NCI-H524 (cell line): ENCODE data around the gene PARD3B.
A peak's percentile ranks its signal among the peaks of the same experiment; 100 is the strongest.

Experiments
- DNase-seq, 2 experiments: peaks; one replicate each; lab custom pipeline; 2025; lab: John Stamatoyannopoulos, UW

PARD3B gene

DNA sequence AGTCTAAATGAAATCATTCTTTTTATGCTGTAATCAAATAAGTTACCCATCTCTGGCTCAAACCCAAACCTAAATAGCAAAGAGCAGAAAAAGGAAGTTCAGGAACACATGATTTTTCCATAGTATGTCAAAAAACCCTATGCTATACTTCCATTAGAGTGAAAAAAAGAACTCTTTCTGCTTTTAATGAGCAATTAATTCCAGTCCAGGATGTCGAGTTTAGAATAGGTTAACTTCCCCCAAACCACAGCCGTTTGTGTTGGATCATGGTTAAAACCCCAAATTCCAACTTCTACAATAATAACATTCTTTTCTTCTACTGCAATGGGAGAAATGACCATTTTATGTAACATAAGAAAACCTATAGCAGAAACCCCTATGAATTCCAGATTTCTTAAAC lies 965.9 kb downstream of the PARD3B start:
- no peak for DNase-seq

DNA sequence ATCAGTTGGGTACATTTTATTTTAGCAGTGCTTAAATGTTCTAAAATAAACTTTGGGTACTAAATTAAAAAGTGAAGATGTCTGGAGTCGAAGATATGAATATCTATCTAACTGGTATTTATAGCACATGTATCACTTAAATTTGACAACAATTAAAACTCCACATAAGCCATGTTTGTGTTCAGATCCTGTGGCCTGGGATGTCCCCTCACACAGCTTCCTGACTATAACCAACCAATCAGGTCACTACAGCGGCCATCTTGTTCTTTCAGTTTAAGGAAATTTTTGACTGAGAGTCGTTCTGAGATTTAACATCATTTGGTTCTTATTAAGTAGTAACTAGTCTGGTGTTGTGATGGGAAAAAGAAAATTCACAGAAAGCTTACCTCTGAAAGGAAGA lies 966.4 kb downstream of the PARD3B start:
- DNase-seq = no peak

DNA sequence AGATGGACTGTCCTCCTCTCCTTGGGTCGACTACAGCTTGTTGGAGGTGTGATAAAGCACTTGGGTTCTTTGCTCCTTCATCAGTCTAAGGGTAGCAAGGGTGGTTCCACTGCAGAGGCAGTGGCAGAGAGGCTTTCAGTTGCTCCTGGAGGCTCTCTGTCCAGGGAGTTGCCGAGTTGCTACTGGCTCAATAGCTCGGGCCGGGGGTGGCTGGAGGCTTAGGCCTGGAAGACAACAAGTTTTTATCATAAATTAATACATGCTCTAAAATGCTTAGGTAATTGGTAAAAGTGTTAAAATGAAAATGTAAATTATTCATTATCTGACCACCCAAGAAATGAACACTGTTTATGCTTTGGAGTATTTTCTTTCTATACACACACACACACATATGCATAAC lies 975.0 kb downstream of the PARD3B start:
- DNase-seq = no peak

DNA sequence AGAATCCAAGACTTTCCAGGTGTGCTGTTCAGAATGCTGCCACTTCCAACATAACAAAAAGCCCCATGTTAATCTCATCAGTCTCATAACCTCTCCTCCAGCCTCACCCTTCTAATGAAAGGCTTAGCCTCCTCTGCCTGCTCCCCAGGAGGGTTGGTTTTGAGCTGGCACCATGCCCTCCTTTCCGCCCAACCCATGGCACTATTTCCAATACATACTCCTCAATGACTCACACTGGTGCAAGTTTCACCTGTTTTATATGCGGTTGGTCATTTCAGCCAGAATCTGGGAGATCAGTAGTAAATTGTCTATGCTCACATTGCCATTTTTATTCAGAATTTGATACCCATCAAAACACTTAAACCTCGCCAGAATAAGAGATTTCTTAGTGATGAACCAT lies 979.4 kb downstream of the PARD3B start:
- DNase-seq = no peak

DNA sequence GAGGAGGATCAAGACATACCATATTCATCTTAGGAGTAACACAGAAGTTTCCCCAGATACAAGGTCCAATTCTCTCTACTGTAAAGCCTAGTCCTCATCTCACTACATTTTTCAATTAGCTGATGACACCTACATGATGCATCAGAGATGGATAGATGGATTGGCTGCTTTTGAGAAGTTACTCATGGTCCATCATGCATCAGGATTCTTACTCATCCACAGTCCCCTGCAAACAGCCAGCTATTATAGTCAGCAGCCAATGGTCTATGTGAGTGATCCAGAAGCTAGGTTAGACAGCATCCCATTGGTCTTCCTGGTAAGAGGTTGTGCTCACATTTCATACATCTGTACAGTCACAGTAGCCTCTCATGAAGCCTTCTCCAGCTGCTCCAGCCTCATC lies 982.5 kb downstream of the PARD3B start:
- DNase-seq = no peak

DNA sequence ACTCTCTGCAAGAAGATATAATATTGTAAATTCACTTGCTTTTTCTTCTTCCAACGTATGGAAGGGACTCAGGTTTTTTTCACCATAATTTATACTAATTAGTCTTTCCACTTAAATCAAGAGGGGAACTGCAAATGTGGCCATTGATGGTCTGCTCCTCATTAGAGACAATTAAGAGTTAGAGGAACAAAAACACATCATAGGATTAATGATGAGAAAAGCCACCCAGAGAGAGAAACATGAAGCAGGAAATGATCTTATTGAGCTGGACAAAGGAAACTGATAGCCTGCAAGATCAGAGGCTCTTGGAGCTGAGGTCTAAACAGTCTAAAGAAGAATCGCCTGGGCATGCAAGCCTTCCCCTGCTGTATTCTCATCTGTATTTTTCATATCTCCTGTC lies 985.8 kb downstream of the PARD3B start:
- no peak for DNase-seq

DNA sequence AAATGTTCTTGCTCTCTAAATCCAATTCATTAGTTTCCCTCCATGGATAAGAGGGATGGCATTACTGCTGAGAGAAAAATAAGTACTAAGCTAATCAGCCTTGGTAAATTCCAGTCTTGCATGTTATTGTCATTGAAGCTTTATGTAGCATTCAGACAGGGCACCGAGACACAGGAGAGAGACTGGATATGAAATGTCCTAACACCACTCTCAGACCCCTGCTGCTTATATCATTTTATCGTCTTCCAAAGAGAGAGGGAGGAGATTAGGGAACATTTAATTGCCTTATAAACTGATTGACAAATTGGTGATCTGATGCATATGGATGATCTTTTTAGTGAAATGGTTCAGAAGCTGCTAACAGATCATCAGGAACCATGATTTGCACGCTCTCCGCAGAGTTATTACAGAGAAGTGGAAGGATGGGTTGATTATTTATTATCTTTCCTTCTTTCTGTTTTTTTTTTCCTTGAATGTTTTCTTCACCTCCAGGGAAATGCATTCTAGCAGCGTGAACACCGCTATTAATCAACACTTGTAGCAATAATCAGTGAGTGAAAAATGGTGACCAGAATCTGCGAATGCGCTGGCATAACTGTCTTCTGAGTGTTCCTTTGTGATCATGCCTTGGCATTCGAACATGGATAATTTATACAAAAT lies 986.3 kb downstream of the PARD3B start:
- no peak for DNase-seq

DNA sequence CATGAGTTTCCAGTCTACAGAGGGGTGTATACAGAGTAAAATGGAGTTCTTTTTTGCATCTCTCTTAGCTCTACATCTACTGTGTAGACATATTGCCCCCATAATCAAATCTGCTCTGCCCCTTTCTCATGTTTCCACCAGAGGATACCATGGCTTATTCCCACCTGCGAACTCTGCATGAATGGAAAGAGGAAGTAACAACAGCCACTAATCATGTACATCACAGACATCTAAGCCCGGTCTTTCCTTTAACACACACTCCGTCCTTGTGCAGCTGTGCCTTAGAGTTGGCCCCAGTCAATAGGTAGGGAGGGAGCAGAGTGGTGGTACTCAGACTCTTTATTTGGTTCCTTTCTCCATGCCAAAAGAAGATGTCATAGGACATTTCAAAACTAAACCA lies 989.7 kb downstream of the PARD3B start:
- no peak for DNase-seq

DNA sequence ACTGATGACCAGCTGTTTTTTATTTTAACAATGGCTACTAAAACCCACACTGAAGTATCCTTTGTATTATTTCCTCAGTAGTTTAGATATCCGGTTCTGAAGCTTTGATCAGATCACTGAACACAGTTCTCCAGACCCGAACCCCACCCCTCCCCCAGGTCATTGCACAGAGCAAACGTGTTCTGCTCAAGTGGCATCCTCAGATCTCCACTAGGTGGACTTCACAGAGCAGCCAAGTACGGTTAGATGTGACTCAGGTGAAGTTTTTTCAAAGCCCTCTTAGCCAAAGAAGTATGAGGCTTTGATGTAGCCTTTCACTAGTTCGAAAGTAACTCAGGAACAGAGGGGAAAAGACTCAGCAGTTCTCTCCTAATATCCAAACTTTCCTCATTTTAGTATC lies 994.3 kb downstream of the PARD3B start:
- DNase-seq = peak in 1 of 2 experiments; percentile 52

DNA sequence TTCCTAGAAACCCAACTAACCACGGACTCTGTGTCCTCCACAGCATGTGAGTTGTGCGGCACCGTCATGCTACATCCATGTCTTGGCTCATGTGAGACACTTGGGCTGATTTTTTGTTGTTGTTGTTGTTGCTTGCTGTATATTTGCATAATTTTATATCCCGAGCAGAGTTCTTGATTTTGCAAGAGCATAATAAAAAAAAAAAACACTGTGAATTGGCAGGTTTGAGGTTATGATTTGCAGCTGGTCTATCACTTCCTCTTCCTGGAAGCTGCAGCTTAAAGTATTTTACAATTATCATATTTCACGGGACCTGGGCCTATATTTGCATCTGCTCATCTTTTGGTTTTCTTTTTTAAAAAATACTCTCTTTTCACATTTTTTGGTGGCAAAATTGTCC lies 994.8 kb downstream of the PARD3B start:
- no peak for DNase-seq

DNA sequence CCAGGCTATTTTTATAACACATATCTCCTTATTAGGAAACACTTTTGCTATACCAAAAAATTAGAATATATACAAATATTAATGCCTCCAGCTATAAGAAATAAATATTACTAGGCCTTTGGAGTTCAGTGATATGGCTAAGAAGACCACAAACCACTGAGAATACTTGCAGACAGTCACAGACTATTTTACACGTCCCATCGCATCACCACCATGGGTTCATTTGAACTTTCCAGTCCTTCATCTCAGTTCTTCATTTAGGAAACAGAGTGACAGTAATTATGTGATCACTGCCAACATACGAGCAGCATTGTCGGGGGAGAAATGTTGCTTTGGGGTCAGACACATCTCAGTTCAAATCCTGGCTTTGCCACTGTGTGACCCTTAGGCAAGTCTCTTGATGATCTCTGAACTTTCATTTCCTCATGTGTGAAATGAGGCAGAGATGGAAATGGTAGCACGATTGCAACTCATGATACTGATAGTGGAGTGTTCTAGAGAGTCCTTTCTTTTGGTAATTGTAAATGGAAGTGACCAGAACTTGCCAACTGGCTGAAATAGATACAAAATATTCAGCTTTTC lies 998.1 kb downstream of the PARD3B start:
- DNase-seq = no peak

DNA sequence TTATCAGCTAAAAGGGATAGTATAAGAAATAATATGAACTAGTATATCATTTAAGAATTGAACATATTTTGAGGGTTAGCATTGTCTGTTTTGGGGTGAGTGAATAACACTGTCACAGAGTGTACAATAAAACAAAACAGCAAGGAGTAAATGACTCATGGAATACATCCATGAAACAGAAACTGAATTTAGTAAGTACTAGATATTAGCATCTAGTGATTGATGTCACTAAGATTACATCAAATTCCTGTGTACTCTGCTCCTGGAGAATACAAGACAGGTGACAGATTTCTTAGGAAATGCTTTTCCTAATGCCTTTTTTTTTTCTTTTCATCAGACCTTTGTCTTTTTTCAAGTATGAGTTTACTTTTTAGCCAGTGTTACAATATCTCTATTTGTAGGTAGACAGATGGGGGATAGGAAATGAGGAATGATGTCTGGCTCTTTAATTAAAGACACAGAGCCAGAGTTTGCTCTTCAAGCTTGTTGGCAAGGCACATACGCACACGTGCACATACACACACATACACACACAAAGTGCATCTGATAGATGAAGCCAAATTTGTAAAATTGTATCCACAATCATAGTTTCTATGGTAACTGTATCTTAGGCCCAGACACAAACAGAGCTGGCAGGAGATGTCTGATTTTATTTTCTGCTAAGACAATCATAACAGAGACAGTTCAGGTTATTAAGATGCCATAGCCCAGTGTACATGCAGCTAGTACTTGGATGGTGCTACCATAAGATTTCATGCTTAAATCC lies 998.8 kb downstream of the PARD3B start:
- no peak for DNase-seq

DNA sequence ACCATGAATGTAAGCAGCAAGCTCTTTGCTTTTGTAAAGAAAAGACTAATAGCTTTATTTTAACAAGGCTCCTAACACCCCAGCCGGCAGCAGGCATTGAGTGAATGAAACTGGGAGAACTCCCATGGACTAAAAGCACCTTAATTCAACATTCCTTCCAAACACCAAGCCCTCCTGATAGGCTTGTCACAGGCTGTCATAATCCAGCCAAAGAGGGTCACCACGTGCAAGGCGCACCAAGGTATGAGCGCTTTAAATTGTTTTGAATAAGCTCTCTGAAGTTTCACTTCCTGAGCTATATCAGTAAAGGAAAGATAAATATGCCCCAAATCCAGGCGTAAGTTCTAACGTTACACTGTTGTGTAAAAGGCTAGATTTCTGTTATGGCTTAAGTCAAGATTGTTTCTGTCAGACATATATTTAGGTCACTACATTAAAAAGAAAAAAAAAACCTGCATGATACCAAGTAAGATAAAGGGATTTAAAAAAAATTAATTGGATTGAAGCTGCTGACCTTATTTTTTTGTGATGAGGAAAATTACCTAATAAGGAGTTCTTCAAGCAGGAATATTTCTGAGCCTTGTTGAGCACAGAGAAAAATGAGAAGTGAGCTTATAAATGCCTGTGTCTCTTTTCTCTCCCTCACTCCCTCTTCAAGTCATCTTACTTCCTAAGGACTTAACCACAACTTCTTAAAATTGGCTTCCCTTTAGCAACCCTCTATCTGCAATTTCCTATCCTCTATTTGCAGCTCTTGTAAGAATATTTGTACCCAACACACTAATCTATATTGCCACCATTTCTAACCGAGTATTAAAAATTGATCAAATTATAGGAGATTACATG lies 1000.9 kb downstream of the PARD3B start:
- no peak for DNase-seq

DNA sequence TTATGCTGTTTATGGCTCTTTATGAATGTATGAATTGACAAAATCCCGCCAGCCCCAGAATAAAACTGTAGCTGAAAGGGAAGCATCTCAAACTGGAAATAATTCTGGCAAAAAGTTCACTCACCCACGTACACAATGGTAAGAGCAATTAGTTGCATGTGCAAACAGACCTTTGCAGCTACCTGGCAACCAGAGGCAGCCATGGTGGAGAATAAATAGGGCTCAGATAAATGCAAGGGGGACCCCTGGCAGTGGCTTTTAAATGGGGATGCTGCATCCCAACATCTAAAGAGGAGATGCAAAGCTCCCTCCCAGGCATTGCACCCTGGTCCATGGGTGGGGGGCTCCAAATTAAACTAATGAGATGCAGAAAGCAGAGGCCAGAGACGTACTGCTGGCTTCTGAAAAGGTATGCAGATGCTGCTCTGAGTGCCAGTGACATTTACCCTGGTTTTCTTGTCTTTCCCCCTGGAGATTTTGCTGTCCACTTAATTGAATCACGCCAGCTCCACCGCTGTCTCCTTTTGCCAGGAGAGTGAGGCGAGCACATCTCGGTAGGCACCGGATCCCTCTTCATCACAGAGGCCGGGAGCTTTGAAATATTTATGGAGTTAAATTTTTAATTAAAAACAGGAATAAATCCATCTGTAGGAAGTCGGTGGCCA lies 1010.4 kb downstream of the PARD3B start:
- DNase-seq = no peak

DNA sequence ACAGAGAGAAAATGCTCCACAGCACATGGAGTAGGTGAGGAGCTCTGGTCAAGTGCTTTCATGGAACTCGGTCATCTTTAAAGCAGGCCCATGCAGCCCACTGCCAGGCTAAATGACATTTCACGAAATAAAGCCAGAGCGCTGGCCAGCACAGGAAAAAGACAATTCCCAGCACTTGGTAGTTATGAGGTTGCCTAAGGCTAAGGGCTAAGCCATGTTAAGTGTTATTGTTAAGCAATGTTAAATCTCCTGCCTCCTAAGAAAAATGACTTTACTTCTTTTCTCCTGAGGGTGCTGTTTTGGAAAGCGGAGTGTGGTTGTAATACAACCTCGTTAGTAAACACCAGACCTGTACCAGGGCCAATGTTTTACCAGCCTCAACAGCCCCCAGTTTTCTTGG lies 1011.1 kb downstream of the PARD3B start:
- no peak for DNase-seq

DNA sequence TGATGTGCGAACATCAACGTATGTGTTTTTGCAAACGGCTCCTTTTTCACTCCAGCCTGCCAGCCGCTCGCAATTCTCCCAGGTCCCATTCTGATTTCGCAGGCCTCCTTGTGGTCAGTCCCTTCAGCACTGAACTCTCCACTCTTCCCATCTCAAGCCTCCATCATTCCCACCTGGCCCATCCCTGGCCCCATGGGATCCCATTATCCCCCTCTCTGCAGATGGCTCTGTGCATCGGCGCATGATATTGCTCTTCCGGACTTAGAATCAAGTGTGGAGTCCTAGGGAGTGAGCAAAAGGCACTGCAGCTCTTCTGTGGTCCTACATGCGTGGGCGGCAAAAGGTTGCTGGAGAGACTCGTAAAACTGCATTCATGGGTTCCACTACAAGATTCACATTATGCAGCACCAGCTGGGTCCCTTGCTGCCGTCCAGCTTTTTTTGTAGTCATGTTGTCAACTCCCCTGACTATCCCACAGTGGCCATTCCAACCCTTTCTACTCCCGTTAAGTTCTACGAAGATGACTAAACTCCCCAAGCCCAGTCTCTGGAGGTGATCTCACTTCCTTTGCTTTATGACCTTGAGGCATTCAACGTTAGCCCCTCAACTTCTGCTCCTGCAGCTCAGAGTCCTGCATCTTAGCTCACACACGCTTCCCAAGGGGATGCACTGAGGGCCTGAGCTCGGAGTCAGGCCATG lies 1011.7 kb downstream of the PARD3B start:
- peak; percentile 61 to 86 for DNase-seq

DNA sequence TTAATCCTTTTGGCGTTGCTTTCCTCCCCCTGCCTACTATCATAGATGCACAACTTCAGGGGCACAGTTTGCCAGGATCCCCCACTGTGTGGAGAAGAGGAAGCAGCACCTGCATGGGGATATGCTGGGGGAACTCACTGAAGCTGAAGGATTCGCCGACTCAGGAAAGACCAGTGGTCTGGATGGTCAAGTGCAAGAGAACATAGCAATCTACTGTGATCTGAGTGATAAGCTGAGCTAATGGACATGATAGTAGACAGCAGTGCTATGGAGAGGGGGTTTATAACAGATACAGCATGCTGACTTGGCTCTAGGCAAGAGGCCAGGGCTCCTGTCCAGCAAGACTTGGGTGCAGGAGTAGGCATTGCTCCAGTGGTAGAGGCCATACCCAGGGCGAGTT lies 1012.6 kb downstream of the PARD3B start:
- DNase-seq = no peak

DNA sequence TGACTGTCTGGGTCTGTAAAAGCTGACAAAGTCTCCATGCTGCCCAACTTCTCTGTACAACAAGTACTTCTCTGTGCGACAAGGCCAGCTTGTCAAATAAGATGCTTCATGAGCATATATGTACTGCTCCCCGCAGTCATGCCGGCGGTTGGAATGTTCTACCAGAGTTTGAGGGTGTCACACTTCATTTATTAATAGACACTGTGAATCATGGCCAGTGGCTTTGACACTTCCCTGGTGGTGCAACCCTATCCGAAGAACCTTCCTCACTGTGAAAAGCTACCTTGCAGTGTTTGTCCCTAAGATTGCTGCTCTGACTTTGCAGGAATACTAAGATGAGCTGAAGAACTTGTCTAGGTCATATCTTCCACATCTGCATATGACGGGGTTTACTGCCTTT lies 1016.2 kb downstream of the PARD3B start:
- DNase-seq = no peak

DNA sequence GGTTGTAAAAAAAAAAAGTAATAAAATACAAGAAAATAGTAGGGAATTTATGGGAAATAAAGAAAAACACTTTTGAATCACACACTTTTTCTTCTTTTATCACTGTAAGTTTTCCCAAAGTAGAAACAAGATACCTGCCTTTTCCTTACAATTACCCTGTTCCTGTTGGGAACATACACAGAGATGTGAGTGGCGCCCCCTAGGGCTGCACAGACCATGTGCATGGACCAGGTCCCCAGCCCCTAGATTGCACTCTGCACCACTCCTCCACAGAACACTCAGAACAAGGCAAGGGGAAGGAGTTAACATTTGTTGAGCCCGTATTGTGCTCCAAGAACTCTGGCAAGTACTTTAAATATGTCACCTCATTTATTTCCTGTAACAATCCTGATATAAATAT lies 1018.4 kb downstream of the PARD3B start:
- no peak for DNase-seq

DNA sequence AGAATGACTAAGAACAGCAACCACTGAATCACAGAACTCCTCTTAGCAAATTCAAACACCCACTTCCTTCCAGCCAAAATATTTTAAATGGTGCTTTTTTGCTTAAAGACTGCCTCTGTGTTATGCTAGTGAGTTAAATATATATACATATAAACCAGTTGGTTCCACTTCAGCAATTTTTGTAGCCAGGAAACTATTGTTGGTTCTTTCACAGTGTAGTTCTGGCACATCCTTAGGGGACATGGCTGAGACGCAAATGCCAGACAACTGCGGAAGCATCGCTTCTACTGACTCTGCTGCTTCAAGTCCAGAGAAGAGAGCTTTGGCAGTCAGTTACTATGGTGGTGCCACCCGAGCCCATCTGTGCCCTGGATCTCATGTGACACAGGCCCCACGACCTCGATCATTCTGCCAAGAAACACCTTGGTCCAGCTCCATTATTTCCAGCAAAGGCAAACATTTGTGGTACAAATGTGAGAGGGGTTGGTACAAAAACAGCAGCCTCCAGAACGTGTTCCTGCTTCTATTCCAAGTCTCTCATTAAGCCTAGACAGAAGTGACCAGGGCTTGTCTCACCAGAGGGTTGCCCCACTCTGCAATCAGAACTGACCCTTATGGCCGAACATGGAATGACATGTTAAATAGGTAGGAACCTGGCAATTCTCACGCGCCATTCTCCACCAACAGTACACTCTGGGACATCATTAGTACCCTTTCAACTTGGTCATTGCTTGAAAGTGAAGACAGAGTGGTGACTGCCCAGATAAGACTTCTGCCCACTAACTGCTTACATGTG lies 1019.3 kb downstream of the PARD3B start:
- DNase-seq = no peak

DNA sequence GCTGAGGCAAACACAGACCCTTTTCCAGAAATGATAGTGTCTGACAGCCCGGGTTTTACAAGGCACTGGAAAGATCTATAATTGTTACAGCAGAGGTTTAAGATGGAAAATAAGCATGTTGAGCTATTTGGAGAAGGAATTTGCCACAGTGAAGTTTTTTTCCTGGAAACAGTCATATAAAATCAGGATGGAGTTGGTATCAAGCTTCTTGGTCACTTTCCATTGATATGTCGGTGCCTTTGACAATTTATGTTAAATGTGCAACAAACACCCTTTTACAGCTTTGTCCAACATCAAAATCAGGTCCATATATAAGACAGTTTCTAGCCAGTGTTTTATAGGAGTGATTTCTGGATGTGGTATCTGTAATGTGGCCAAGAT lies 1019.9 kb downstream of the PARD3B start:
- DNase-seq = no peak
